MM.1S (cell line): Measurements from ENCODE around the gene NUDT14.

ENCODE experiments used
- CTCF ChIP-seq: fragments of 300-600 bp; sonication (generic); IDR thresholded peaks from 2 replicates; pipeline ENCODE4 v1.5.1; 2016; ENCODE audit warnings: antibody characterized with exemption, low read length, mixed read lengths
- EZH2 ChIP-seq: fragments of 300-600 bp; sonication (generic); optimal IDR thresholded peaks from 2 replicates; pipeline ENCODE3; 2017; ENCODE audit warnings: low read depth, mild to moderate bottlenecking, antibody characterized with exemption, low read length, mixed read lengths
- EZH2phosphoT487 ChIP-seq: fragments of 300-600 bp; sonication (generic); IDR thresholded peaks from 2 replicates; pipeline ENCODE4 v1.6.1; 2018; ENCODE audit warnings: antibody characterized with exemption, low read length

- TF ChIP-seq EZH2 (no peak), CTCF (no peak), EZH2phosphoT487 (no peak)
These were observed 14.6 kb upstream of the NUDT14 start for GRCh38 chr14:105195522-105196264.
